GM12878 (cell line): ENCODE data around the gene CBLN1. TPM values are rescaled to one million over a fixed set of nuclear protein-coding genes. Genes with fewer than 3 reads are reported as not detected.

ENCODE experiments used
- polyA plus RNA-seq, 11 experiments: library from polyadenylated mRNA; depleted of rRNA in 4 of 11; unstranded in 6 of 11; stranded (reverse) in 5 of 11; fragments of >200 nt; fragmentation: Nextera tagmentation in 4 of 11; fragmentation: Illumina TruSeq in 1 of 11; extraction: Ambion mirVana in 4 of 11; extraction: Trizol in 1 of 11; gene quantifications; 1 replicate in 1 of 11; 2 replicates in 10 of 11; pipeline versions ENCODE4 v1.2.1 to v1.2.3, GENCODE V29; 2011 to 2016; ENCODE audit warnings: inconsistent platforms in 2 of 11, missing spikeins in 2 of 11, low read depth in 1 of 11
- total RNA-seq, 4 experiments: library from RNA; depleted of rRNA in 3 of 4; stranded (reverse); fragments of >200 nt in 3 of 4; fragmentation: Illumina TruSeq in 1 of 4; extraction: Trizol in 1 of 4; gene quantifications; 2 replicates each; pipeline versions ENCODE4 v1.2.1 to v1.2.3, GENCODE V29; 2013 to 2021

Gene CBLN1
- total and polyA plus RNA-seq, 10 of the 15 experiments (the other 5 are each of a cell fraction or from before 2014, with no cell fraction given), result not detected

Other genes starting within 250 kb of the CBLN1 start
- gene C16orf78, start 92.0 kb upstream of the CBLN1 start, total RNA-seq (2014; rRNA removed), result not detected in 2 replicates
- not detected in 2 replicates for gene C16orf78, start 92.0 kb upstream of the CBLN1 start, total RNA-seq (2014; rRNA removed; fragmentation: Illumina TruSeq; extraction: Trizol)
- gene C16orf78, start 92.0 kb upstream of the CBLN1 start, total RNA-seq (2021), result not detected in 2 replicates
- gene C16orf78, start 92.0 kb upstream of the CBLN1 start, polyA plus RNA-seq (2011; rRNA removed), result not detected in 2 replicates
- not detected in 2 replicates for gene C16orf78, start 92.0 kb upstream of the CBLN1 start, polyA plus RNA-seq (2014; fragmentation: Illumina TruSeq; extraction: Trizol)
- gene C16orf78, start 92.0 kb upstream of the CBLN1 start, polyA plus RNA-seq (2014; fragmentation: Nextera tagmentation; extraction: Ambion mirVana), result not detected
- gene C16orf78, start 92.0 kb upstream of the CBLN1 start, polyA plus RNA-seq (2014; rRNA removed), result not detected in 2 replicates
- not detected for gene C16orf78, start 92.0 kb upstream of the CBLN1 start, polyA plus RNA-seq (2016; fragmentation: Nextera tagmentation; extraction: Ambion mirVana)